Fibroblast of skin of right quadriceps (primary cell): ENCODE data around the gene ZNF384.

Experiments used
- DNase-seq: peaks from one replicate; pipeline ENCODE4 v3.0.0-alpha.2; 2013

The ZNF384 gene

GRCh38 chr12:6653342-6653741, 35.8 kb downstream of the ZNF384 start:
- no peak for DNase-seq

GRCh38 chr12:6652391-6652790, 36.8 kb downstream of the ZNF384 start:
- DNase-seq, result no peak

DNA sequence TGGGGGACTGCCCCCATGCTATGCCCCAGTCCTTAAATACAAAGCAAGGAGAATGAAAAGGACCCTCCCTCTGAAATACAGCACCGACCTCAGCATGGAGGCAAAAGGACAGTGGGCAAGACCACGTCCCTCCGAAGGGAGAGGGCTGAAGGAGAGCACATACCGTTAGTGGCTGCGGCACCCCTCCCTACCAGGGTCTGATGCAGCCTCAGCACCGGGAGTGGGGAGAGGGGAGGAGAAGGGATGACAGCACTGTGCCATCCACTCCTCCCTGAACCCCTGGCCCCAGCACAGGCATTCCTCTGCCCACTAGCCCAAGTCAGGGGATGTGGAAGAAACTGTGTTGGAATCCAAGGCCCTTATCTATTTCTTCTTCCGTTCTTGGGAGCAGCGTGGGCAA, 38.3 kb downstream of the ZNF384 start:
- no peak for DNase-seq

DNA sequence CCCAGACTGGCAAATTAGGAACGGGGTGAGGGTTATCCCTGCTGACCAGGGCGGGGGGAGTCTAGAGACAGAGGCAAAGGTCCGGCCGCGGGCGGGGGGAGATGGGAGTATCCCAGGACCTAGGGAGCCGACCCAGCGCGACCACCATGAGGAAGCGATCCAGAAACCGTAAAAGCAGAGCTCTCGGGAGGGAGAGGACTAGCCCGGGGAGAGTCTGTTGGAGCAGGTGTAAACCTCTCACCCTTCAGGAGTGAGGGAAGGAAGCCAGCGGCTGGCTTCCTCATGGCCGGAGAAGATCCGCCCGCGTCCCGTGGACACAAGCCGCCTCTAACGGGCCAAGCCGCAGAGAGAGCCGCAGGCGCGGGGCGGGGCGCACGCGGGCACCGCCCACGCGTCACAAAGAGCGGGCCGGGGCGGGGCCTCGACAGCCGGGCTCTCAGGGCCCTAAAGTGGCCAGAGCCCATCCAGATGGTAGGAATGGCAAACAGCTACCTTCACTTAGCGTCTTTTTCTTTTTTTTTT, 42.0 kb downstream of the ZNF384 start, which contains the start of gene ACRBP:
ACRBP (minus strand) TSS at position 350 of the 522 bp plus-strand sequence; CDS start at position 284, 66 bp downstream.
- DNase-seq, result peak; percentile 40

DNA sequence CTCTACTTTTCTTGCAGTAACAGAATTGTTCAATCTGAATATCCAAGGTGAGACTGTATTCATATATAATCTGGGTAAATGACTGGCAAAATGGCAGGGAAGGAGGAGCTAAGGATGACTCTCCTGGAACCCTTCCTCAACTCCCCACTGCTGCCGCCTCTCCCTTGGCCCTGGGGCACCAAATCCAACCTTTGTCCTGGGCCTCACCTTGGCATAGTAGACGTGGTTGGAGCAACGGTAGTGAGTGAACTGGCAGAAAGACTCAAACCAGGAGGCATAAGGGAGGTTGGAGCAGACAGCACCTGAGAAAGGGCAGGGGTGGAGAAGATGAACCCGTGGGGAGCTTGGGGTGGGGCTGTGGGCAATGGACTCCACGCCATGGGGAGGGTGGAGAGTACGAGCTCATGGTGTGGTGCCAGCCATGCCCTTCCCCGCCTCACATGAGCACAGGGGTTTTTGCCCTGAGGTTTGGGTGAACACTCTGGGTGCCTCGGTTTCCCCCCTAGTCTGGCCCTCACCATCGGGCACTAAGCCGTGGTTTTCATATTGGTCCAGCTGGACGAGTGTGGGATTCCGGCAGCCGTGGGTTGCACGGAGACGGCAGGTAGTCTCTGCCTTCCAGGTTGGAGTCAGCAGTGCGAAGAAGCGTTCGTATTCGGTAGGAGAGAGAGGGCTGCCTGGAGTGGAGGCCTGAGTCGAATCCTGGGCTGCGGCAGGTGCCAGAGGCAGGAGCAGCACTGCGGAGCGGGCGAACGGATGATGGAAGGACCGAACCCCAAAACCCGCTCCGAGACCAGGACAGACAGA, 42.7 kb downstream of the ZNF384 start:
- no peak for DNase-seq

GRCh38 chr12:6644903-6645302, 44.3 kb downstream of the ZNF384 start:
- no peak for DNase-seq

DNA sequence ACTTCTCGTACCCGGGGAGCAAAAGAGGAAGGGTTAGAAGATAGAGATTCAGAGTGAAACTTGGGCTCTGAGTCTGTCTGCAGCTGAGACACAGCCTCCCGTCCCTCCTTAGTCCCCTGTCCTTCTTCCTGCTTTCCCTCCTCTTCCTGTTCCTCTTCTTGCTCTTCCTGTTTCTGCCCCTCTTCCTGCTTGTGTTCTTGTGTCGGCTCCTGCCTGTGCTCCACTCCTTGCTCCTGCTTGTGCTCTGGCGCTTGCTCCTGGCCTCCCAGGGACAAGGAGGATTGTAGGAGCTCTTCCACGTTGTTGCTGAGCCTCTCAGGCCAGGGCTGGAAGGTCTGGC, 44.9 kb downstream of the ZNF384 start:
- no peak for DNase-seq

- no peak for DNase-seq
Observed at GRCh38 chr12:6643569-6644256, 45.5 kb downstream of the ZNF384 start.

DNA sequence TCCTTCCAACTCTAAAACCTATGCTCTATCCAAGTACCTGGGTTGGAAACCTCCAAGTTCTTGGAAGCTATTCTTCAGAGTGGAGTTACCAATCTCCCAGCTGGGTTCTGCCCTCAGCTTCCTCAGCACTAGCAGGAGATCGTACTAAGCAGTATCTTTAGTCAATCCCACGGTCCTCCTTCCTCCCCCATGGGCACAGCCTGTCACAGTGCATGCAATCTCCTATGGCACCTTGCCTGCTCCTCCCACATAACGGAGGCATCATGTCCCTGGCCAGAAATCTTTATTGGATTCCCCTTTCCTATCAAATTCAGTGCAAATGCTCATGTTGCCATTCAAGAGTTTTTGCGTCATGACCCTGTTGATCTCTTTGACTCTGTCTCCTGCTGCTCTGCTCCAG, 48.0 kb downstream of the ZNF384 start:
- no peak for DNase-seq

GRCh38 chr12:6640497-6640896, 48.7 kb downstream of the ZNF384 start:
- DNase-seq, result no peak

- no peak for DNase-seq
Observed at GRCh38 chr12:6639151-6639801, 49.9 kb downstream of the ZNF384 start.

DNA sequence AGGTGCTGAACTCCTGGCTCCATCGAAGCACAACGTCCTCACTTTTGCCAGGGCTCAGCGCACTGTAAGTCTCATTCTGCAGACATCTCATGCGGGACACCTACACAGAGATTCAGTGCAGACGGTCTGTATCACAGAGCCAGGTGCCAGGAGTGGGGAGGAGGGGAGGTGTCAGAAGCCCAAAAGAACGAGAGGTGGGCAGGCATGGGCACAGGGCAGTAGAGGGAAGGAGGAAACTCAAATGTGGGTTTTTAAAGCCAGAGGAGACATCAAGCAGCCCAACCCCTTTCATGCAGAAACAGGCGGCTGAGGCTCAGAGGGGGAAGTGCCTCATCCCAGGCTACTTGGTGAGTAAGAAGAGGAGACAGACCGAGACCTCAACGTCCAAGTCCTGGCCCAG, 50.9 kb downstream of the ZNF384 start:
- no peak for DNase-seq

DNA sequence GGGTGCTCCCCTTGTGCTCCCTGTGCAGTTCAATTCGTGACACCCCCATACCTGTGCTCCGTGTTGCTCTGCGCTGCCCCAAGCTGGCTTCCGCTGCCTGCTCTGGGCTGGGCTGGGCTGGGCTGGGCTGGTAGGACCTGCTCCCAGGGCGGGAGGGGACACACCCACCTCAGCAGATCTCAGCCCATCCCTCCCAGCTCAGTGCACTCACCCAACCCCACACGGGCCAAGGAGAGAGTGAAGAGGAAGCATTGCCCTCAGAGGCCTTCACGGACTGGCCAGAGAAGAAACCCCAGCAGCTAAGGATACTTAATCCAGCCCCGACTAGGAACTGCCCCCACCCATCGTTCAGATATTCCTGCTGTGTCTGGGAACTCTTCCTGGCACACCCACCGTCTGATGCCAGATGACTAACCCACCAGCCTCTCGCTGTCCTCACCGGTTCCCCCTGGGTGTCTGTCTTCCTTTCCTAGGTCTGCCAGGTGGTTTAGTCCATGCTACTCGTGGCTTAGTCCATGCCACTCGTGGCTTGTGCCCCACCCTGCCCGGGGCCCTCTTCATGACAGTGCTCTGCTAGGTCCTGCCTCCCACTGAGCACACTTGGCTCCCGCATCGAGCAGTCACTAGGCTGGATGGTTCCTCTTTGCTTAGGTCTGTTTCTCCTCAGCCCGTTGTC, 53.2 kb downstream of the ZNF384 start, which contains the start of gene LPAR5:
LPAR5 (minus strand) TSS at position 104 of the 676 bp plus-strand sequence. CDS start 14,711 bp downstream, outside the sequence.
- peak; percentile 41 for DNase-seq

DNA sequence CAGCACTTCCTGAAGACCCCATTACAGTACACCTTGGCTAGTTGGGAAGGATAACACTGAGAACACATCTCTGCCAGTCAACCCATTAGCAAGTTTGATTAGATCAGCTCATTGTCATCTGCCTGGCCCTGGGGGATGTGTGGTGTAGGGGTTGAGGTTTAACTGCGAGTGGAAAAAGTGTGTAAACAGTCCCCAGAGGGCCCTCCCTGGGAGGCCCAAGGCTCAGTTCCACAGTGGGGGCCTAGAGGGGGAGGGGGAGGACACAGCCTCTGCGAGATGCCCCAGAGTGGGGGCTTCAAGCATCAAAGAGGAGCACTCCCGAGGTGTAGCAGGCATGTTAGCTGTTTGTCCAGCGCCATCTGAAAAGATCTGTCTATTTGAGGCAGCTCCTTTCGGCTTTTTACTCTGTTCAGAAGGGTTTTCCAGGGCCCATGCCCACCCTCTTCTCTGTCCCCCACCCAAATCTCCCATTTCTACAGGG, 53.8 kb downstream of the ZNF384 start:
- DNase-seq, result peak; percentile 25

DNA sequence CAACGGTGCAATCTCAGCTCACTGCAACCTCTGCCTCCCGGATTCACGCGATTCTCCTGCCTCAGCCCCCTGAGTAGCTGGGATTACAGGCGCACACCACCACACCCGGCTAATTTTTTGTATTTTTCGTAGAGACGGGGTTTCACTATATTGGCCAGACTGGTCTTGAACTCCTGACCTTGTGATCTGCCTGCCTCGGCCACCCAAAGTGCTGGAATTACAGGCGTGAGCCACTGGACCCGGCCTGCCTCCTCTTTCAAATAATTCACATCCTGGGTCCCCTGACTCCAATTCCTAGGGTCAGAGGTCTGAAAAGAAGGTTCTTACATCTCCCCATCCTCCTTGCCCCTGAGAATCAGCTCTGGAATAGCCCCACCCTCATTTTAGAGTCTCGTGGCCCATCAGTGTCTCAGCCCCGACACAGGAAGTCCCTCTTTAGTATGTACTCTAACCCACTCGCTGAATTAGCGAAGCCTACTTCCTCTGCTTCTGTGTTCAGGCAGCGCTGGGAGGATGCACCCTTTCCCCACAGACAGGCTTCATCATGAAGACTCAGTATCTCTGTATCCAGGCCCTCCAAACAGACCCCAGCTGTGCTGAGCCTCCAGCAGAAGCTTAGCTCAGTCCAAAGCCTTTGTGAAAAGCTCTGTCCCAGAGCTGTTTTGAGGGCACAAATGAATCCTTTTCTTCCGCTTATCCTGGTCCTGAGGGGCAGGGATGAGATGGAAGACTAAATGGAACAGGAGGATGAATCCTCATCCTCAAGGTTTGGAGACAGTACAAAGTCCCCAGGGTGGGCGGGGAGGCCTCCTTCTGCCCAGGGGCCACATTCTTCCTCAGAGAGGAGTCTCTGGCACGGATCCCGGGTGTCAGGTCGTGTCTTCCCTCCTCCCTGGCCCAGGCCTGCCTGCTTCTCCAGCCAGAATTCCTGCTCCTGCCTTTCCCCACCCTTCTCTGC, 56.9 kb downstream of the ZNF384 start:
- peak; percentile 27 for DNase-seq

GRCh38 chr12:6631549-6631961, 57.6 kb downstream of the ZNF384 start:
- DNase-seq, result no peak

- no peak for DNase-seq
Observed at GRCh38 chr12:6630736-6631135, 58.4 kb downstream of the ZNF384 start.

- DNase-seq, result no peak
Observed at GRCh38 chr12:6627616-6628015, 61.6 kb downstream of the ZNF384 start.

GRCh38 chr12:6626654-6627283, 62.4 kb downstream of the ZNF384 start:
- no peak for DNase-seq

GRCh38 chr12:6620885-6621274, 68.3 kb downstream of the ZNF384 start:
- no peak for DNase-seq
